CD4-positive, alpha-beta T cell treated with Interleukin-4 for 1 hour (primary cell): ENCODE measurements around the gene UBE2J2.

Source experiments
- DNase-seq, 2 donors: peaks; one replicate each; pipeline ENCODE4 v3.0.0-alpha.2; 2020 to 2022

UBE2J2 gene

GRCh38 chr1:1295154-1295923 is 21.7 kb upstream of the UBE2J2 start:
- no peak for DNase-seq

- no peak for DNase-seq
Observed at GRCh38 chr1:1294250-1294890, 20.7 kb upstream of the UBE2J2 start.

- DNase-seq: no peak
Observed at GRCh38 chr1:1293263-1294249, 19.9 kb upstream of the UBE2J2 start.

- DNase-seq: no peak
Observed at GRCh38 chr1:1292851-1293250, 19.2 kb upstream of the UBE2J2 start.

- DNase-seq: no peak
Observed at GRCh38 chr1:1292442-1292779, 18.8 kb upstream of the UBE2J2 start.

- DNase-seq: peak; percentile 65 to 74
Observed at GRCh38 chr1:1291548-1292441, 18.1 kb upstream of the UBE2J2 start.

GRCh38 chr1:1291023-1291528 is 17.4 kb upstream of the UBE2J2 start:
- no peak for DNase-seq

GRCh38 chr1:1290238-1290731 is 16.6 kb upstream of the UBE2J2 start:
- peak; percentile 57 to 72 for DNase-seq

- no peak for DNase-seq
Observed at GRCh38 chr1:1287288-1288110, 13.8 kb upstream of the UBE2J2 start.

- DNase-seq: no peak
Observed at GRCh38 chr1:1286313-1287261, 12.9 kb upstream of the UBE2J2 start.

GRCh38 chr1:1285611-1286311 is 12.1 kb upstream of the UBE2J2 start:
- no peak for DNase-seq

GRCh38 chr1:1285102-1285571 is 11.5 kb upstream of the UBE2J2 start:
- DNase-seq: no peak

- no peak for DNase-seq
Observed at GRCh38 chr1:1284221-1285101, 10.8 kb upstream of the UBE2J2 start.

- no peak for DNase-seq
Observed at GRCh38 chr1:1283821-1284220, 10.2 kb upstream of the UBE2J2 start.

GRCh38 chr1:1282998-1283397 is 9.3 kb upstream of the UBE2J2 start:
- no peak for DNase-seq

- no peak for DNase-seq
Observed at GRCh38 chr1:1281533-1282321, 8.1 kb upstream of the UBE2J2 start.
